ENCODE measurements around the gene PISD.

DNA sequence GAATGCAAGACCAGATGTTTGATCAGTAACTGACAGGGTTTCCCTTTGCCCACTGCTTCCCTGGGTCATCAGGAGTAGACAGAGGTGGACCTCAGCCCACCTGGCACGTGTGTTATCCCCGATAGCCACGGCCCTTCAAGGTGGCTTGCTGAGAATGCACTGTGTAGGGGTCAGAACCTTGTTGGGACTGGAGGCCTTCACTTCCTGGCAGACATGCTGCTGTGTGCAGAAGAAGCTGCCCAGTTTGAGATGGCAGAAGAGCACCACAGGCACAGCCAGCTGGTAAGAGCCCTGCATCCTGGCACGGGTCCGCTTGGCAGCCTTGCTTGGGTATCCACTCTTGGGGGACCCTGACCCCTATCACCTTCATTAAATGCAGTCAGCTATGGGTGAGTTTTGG lies 83.8 kb downstream of the PISD start:
- TF ChIP-seq, protein P1, sequence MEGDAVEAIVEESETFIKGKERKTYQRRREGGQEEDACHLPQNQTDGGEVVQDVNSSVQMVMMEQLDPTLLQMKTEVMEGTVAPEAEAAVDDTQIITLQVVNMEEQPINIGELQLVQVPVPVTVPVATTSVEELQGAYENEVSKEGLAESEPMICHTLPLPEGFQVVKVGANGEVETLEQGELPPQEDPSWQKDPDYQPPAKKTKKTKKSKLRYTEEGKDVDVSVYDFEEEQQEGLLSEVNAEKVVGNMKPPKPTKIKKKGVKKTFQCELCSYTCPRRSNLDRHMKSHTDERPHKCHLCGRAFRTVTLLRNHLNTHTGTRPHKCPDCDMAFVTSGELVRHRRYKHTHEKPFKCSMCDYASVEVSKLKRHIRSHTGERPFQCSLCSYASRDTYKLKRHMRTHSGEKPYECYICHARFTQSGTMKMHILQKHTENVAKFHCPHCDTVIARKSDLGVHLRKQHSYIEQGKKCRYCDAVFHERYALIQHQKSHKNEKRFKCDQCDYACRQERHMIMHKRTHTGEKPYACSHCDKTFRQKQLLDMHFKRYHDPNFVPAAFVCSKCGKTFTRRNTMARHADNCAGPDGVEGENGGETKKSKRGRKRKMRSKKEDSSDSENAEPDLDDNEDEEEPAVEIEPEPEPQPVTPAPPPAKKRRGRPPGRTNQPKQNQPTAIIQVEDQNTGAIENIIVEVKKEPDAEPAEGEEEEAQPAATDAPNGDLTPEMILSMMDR (IDR thresholded peaks at IDR 0.05; ENCODE audit: insufficient read depth, low read length): no peak
- no peak for TF ChIP-seq POLR2AphosphoS5 (IDR thresholded peaks at IDR 0.05; ENCODE audit: low read depth)
- TF ChIP-seq, protein P2, sequence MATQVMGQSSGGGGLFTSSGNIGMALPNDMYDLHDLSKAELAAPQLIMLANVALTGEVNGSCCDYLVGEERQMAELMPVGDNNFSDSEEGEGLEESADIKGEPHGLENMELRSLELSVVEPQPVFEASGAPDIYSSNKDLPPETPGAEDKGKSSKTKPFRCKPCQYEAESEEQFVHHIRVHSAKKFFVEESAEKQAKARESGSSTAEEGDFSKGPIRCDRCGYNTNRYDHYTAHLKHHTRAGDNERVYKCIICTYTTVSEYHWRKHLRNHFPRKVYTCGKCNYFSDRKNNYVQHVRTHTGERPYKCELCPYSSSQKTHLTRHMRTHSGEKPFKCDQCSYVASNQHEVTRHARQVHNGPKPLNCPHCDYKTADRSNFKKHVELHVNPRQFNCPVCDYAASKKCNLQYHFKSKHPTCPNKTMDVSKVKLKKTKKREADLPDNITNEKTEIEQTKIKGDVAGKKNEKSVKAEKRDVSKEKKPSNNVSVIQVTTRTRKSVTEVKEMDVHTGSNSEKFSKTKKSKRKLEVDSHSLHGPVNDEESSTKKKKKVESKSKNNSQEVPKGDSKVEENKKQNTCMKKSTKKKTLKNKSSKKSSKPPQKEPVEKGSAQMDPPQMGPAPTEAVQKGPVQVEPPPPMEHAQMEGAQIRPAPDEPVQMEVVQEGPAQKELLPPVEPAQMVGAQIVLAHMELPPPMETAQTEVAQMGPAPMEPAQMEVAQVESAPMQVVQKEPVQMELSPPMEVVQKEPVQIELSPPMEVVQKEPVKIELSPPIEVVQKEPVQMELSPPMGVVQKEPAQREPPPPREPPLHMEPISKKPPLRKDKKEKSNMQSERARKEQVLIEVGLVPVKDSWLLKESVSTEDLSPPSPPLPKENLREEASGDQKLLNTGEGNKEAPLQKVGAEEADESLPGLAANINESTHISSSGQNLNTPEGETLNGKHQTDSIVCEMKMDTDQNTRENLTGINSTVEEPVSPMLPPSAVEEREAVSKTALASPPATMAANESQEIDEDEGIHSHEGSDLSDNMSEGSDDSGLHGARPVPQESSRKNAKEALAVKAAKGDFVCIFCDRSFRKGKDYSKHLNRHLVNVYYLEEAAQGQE (IDR thresholded peaks at IDR 0.05; ENCODE audit: insufficient replicate concordance, low read depth): no peak
- no peak for TF ChIP-seq SPI1 (IDR thresholded peaks at IDR 0.05; ENCODE audit: borderline replicate concordance, low read depth)
- TF ChIP-seq GABPA (IDR thresholded peaks at IDR 0.05; ENCODE audit: low read depth): no peak

Data from HL-60 (cell line).